GM12864 (cell line): Measurements from ENCODE around the gene LRRC17.
"Not testable (repeated sequence)": the region's sequence is repeated elsewhere in the genome, so short reads cannot be mapped to it uniquely, and the experiment has no call there.

Source experiments
- DNase-seq: peaks from one replicate; pipeline ENCODE4 v3.0.0-alpha.2; 2011; ENCODE audit warnings: low read depth
- H3K4me3 ChIP-seq: 2 replicates; pipeline ENCODE4 v1.5.1; 2011; ENCODE audit warnings: mild to moderate bottlenecking, low read depth, low read length, control low read depth
- TF ChIP-seq, protein P1 (sequence below): IDR thresholded peaks from 2 replicates; pipeline ENCODE4 v1.5.1; 2011; ENCODE audit warnings: low read depth, mild to moderate bottlenecking, moderate library complexity, low read length, control low read depth, inconsistent platforms; ENCODE audit errors: missing control alignments

The LRRC17 gene

DNA sequence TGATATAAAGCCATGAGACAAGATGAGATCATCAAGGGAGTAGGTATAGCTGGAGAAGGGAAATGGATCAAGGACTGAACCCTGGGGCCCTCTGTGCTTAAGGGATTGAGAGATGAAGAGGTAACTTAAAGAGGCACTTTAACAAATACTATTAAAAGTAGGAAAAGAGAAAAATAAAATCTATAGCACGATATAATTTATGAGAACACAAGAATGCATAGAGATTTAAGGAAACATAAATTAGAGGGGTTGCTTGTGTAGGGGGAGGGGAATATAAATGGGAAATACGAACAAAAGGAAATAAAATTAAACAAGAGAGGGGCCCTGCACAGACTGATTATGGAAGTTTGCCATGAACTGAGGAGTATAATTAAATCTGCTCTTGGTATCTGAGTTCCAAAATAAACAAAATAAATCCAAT, 15.6 kb upstream of the LRRC17 start:
- TF ChIP-seq, protein P1, sequence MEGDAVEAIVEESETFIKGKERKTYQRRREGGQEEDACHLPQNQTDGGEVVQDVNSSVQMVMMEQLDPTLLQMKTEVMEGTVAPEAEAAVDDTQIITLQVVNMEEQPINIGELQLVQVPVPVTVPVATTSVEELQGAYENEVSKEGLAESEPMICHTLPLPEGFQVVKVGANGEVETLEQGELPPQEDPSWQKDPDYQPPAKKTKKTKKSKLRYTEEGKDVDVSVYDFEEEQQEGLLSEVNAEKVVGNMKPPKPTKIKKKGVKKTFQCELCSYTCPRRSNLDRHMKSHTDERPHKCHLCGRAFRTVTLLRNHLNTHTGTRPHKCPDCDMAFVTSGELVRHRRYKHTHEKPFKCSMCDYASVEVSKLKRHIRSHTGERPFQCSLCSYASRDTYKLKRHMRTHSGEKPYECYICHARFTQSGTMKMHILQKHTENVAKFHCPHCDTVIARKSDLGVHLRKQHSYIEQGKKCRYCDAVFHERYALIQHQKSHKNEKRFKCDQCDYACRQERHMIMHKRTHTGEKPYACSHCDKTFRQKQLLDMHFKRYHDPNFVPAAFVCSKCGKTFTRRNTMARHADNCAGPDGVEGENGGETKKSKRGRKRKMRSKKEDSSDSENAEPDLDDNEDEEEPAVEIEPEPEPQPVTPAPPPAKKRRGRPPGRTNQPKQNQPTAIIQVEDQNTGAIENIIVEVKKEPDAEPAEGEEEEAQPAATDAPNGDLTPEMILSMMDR, result no peak
- DNase-seq, result no peak
- no peak overlapping the region for H3K4me3 ChIP-seq

DNA sequence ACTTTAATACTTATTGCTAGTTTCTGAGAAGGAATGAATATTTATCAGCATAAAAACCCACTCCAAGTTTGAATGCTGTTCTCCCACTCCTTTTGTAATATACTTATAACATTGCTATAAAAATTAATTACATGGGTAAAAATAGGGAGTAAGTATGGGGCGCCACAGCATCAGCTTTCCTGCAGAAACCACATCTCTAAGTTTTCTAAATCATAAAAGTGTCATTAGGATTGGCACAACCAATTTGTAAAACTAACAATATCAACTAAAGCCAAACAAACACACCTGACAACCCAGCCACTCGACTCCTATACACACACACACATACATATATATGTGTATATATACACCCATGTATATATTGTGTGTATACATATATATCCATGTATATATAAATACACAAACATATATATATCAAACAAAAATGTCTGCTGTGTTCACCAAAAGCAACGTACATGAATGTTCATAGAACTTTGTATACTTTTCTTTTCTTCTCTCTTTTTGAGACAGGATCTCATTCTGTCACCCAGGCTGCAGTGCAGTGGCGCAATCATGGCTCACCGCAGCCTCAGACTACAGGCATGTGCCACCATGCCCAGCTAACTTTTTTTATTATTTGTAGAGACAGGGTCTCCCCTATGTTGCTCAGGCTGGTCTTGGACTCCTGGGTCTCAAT, 14.8 kb upstream of the LRRC17 start:
- TF ChIP-seq, protein P1, result no peak
- no peak overlapping the region for H3K4me3 ChIP-seq
- no peak for DNase-seq

DNA sequence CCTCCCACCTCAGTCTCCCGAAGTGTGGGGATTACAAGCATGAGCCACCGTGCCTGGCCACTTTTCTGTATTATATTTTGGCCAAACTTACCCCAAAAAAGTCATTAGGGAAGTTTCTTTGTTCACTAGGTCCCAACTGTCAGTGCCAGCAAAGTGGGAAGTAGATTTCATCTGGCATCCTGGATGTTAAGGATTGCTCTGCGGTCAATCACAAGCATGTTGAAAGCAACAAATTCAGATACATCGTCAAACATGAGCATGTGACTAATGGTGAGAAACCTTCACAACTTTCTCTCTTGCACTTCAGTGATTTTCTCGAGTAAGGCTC, 14.3 kb upstream of the LRRC17 start:
- no peak for DNase-seq

DNA sequence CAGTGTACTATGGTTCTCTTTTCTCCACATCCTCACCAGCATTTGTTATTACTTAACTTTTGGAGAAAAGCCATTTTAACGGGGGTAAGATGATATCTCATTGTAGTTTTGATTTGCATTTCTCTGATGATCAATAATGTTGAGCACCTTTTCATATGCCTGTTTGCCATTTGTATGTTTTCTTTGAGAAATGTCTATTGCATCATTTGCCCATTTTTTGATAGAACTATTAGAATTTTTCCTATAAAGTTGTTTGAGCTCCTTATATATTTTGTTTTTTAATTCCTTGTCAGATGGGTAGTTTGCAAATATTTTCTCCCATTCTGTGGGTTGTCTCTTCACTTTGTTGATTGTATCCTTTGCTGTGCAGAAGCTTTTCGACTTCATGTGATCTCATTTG, 10.7 kb upstream of the LRRC17 start:
- H3K4me3 ChIP-seq, DNase-seq: not testable (repeated sequence)

More for the DNA sequence above, 14.3 kb upstream of the LRRC17 start:
- TF ChIP-seq, protein P1, result no peak
- no peak overlapping the region for H3K4me3 ChIP-seq

DNA sequence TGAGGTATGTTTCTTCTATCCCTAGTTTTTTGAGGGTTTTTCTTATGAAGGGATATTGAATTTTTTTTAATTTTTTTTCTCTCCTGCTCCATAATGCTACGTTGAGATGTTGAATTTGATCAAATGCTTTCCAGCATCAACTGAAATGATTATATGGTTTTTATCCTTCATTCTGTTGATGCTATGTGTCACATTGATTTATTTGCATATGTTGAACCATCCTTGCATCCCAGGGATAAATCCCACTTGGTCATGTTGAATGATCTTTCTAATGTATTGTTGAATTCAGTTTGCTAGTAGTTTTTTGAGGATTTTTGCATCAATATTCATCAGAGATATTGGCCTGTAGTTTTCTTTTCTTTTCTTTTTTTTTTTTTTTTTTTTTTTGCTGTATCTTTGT, 9.2 kb upstream of the LRRC17 start:
- not testable (repeated sequence) for DNase-seq, H3K4me3 ChIP-seq

DNA sequence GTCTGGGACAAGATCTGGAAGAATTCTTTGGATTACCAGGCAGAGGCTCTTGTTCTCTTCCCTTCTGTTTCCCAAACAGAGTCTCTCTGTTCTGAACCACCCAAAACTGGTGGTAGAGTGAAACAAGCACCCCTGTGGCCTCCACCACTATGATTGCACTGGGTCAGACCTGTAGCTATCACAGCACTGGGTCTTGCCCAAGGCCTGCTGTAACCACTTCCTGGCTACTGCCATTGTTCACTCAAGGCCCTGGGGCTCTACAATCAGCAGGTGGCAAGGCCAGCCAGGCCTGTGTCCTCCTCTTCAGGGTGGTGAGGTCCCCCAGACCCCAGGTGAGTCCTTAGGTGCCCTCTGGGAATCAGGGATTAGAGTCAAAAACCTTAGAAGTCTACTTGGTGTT, 4.1 kb upstream of the LRRC17 start:
- DNase-seq, result no peak
- TF ChIP-seq, protein P1, result no peak
- no peak overlapping the region for H3K4me3 ChIP-seq

DNA sequence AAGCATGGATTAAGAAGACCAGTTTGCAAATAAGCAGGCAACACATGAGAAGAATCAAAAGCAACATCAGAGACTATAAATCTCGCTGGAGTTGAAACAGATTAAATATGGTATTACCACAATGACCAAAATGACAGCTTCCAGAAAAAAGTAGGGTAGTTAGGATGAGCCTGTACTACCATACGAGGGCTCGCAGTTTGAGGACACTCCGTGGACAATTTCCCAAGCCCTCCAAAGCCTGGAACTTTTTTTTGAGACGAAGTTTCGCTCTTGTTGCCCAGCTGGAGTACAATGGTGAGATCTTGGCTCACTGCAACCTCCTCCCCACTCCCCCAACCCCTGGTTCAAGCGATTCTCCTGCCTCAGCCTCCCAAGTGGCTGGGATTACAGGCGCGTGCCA, 1.0 kb downstream of the LRRC17 start:
- no peak overlapping the region for H3K4me3 ChIP-seq

DNA sequence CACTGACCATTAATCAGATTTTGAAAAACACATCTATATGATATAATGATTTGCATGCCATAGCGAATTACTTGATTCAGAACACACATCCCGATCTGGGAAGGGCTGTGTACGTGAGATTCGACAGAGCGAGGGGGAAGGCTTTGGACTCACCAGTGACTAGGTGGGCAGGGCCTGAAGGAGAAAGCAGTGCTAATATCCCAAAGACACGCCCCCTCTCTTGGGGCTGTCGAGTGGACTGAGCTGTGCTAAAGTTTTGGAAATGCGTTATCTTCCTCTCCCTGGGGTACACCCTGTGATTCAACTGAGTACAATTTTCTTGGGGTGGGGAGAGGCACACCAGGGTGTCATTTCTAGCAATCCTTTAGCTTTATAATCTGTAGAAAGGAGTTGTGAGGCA, 1.8 kb downstream of the LRRC17 start:
- TF ChIP-seq, protein P1, result no peak
- no peak overlapping the region for H3K4me3 ChIP-seq
- DNase-seq, result no peak

More for the DNA sequence above, 1.0 kb downstream of the LRRC17 start:
- TF ChIP-seq, protein P1, result no peak
- no peak for DNase-seq
